Activated CD8-positive, alpha-beta memory T cell treated with anti-CD3 and anti-CD28 coated beads, Interleukin-2, amount 10 ng/mL, durations not matched to agents 7 days and 5 days (primary cell): Measurements from ENCODE around the gene METTL2A. TPM values are rescaled to one million over a fixed set of nuclear protein-coding genes. Genes with fewer than 3 reads are reported as not detected.
"Not testable (repeated sequence)": the region's sequence is repeated elsewhere in the genome, so short reads cannot be mapped to it uniquely, and the experiment has no call there.

Experiments used
- ATAC-seq: fragments of 150-1000 bp; cut with Tn5 transposase; one replicate; pipeline ENCODE4 v1.10.0; 2021; ENCODE audit warnings: moderate library complexity
- CTCF ChIA-PET: fragments of 350-600 bp; sonication (Branson Sonifier 250); formaldehyde crosslinking; loops from one replicate; lab custom pipeline; 2021; ENCODE audit warnings: antibody characterized with exemption; lab: Charles Lee
- DNase-seq: peaks from one replicate; pipeline ENCODE4 v3.0.0-alpha.2; 2020
- H3K27ac Mint-ChIP-seq: one replicate; pipeline ENCODE4 v1.8.0; 2021; ENCODE audit warnings: mild to moderate bottlenecking, mixed read lengths
- H3K27me3 Mint-ChIP-seq: one replicate; pipeline ENCODE4 v1.8.0; 2021; ENCODE audit warnings: mixed read lengths
- H3K36me3 Mint-ChIP-seq: one replicate; pipeline ENCODE4 v1.8.0; 2021; ENCODE audit warnings: mild to moderate bottlenecking, mixed read lengths
- H3K4me1 Mint-ChIP-seq: one replicate; pipeline ENCODE4 v1.8.0; 2021; ENCODE audit warnings: mixed read lengths
- H3K4me3 Mint-ChIP-seq: one replicate; pipeline ENCODE4 v1.8.0; 2021; ENCODE audit warnings: mild to moderate bottlenecking, moderate library complexity, mixed read lengths
- H3K9me3 Mint-ChIP-seq: one replicate; pipeline ENCODE4 v1.8.0; 2022; ENCODE audit warnings: low read depth, mixed read lengths
- total RNA-seq, 2 experiments: library from RNA; stranded (reverse); gene quantifications; one replicate each; pipeline ENCODE4 v1.2.3, GENCODE V29; 2021

The METTL2A gene
- total RNA-seq: 10 to 100 TPM; 19.4 to 28.3 TPM

- H3K9me3 Mint-ChIP-seq, H3K27me3 Mint-ChIP-seq, CTCF ChIA-PET, H3K36me3 Mint-ChIP-seq: not testable (repeated sequence)
- peak; percentile 95 for DNase-seq
- peaks cover 32% of the 10 kb centered on the region for H3K4me1 Mint-ChIP-seq
- peak; percentile 93 for ATAC-seq
- H3K27ac Mint-ChIP-seq: peak within 1 kb of the TSS; percentile 92
- H3K4me3 Mint-ChIP-seq: peak within 1 kb of the TSS; percentile 89
Measured at GRCh38 chr17:62423647-62424461, at the start of gene METTL2A. Gene METTL2A, plus strand, starts transcription at chr17:62423897. Its CDS starts 6 bp downstream, at chr17:62423903.

DNA sequence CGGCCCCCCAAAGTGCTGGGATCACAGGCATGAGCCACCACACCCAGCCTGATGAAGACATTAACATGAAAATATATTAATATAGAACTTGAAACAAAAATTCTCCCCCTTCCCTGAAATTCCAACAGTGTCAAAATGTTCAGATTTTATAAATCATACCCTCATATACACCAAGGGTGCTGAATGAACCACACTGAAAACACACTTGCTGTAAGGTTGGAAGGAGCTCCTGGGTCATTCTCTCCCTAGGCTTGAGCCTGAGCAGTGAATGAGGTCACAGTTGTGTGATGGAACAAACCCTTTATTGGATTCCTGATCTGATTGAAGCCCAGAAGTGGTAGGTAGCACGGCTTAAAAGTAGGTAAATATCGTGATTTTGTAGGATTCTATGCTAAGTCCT is 43.4 kb upstream of the METTL2A start, which contains the start of gene EFCAB3:
Gene EFCAB3 (plus strand): TSS at position 301 of the 400 bp plus-strand sequence. CDS start 2,427 bp downstream, outside the sequence.
- CTCF ChIA-PET: no interaction called here
- DNase-seq (no peak), ATAC-seq (no peak)
- Mint-ChIP-seq H3K4me1 (no peaks in the 10 kb centered on the region), H3K9me3 (no peaks in the 10 kb centered on the region), H3K36me3 (no peaks in the 10 kb centered on the region), H3K27me3 (peaks cover 39% of the 10 kb centered on the region), H3K27ac (no peak within 1 kb of the TSS), H3K4me3 (no peak within 1 kb of the TSS)

DNA sequence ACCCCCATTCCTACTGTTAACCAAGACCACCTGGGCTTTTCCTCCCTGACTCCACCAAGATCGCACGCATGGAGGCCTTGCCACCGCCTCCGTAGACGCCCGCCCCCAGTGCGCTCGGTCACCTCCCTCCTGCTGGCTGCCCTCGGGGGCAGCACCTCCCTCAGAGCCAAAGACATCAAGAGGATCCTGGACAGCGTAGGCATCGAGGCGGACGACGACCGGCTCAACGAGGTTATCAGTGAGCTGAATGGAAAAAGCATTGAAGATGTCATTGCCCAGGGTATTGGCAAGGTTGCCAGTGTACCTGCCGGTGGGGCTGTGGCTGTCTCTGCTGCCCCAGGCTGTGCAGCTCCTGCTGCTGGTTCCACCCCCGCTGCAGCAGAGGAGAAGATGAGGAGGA is 42.1 kb upstream of the METTL2A start:
- H3K4me1 Mint-ChIP-seq: no peaks in the 10 kb centered on the region
- no peaks in the 10 kb centered on the region for H3K9me3 Mint-ChIP-seq
- peaks cover 35% of the 10 kb centered on the region for H3K27me3 Mint-ChIP-seq
- ATAC-seq (no peak), DNase-seq (no peak)
- CTCF ChIA-PET: interaction anchor here (0.6 kb wide), 1 partner anchor 141 kb away, joined by 4 read pairs; no protein-coding TSS in a partner anchor
- no peak overlapping the region for H3K4me3 Mint-ChIP-seq
- no peaks in the 10 kb centered on the region for H3K36me3 Mint-ChIP-seq
- H3K27ac Mint-ChIP-seq: no peak overlapping the region

DNA sequence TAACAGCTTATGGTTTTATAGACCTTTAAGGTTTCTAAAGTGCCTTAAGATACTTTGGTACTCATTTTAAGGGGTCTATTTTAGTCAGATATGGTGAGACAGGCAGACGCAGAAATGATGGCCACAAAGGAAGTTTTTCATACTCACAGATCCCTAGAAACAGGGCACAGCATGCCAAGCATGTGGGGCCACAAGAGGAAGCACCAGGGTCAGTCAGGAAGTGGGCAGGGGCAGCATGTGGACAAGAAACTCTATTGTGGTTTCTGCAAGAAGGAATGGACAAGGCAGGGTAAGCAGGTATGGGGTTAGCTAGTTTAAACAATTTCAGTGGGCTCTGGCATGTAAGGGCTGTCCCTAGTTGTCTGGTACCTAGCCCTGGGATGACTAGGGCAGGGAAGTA is 34.8 kb upstream of the METTL2A start:
- Mint-ChIP-seq H3K4me1 (no peaks in the 10 kb centered on the region), H3K36me3 (no peaks in the 10 kb centered on the region), H3K27ac (no peak overlapping the region), H3K9me3 (no peaks in the 10 kb centered on the region), H3K27me3 (peaks cover 37% of the 10 kb centered on the region), H3K4me3 (no peak overlapping the region)
- DNase-seq (no peak), ATAC-seq (no peak)
- CTCF ChIA-PET: no interaction called here

- DNase-seq: no peak
- CTCF ChIA-PET: no interaction called here
- Mint-ChIP-seq H3K9me3 (no peaks in the 10 kb centered on the region), H3K27ac (no peak overlapping the region), H3K4me1 (no peaks in the 10 kb centered on the region), H3K27me3 (peaks cover 22% of the 10 kb centered on the region), H3K4me3 (no peak overlapping the region), H3K36me3 (no peaks in the 10 kb centered on the region)
- no peak for ATAC-seq
Measured at GRCh38 chr17:62392908-62393307, 30.8 kb upstream of the METTL2A start.

- Mint-ChIP-seq H3K4me1 (no peaks in the 10 kb centered on the region), H3K27me3 (peaks cover 21% of the 10 kb centered on the region), H3K36me3 (no peaks in the 10 kb centered on the region), H3K4me3 (no peak overlapping the region), H3K27ac (no peak overlapping the region), H3K9me3 (no peaks in the 10 kb centered on the region)
- DNase-seq (no peak), ATAC-seq (no peak)
- CTCF ChIA-PET: no interaction called here
Measured at GRCh38 chr17:62398891-62399290, 24.8 kb upstream of the METTL2A start.

DNA sequence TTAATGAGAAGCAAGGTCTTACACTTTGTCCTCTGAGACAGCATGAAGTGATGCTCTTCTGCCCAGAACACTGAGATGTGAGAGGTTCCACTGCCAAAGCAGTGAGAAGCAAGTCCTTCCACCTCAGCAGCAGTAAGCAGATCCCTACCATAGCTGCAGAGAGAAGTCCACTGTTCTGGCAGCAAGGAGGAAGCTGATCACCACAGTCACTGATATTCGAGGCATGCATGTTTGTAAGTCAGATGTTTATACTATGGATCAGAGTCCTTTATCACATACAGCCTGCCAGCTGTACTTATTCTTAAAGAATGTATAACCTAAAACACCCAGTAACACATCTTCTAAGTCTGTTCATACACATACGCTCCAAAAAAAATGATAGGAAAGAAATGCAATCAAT is 18.2 kb upstream of the METTL2A start:
- H3K4me1 Mint-ChIP-seq: no peaks in the 10 kb centered on the region
- H3K27ac Mint-ChIP-seq: no peak overlapping the region
- H3K9me3 Mint-ChIP-seq: no peaks in the 10 kb centered on the region
- no peak overlapping the region for H3K4me3 Mint-ChIP-seq
- no peaks in the 10 kb centered on the region for H3K36me3 Mint-ChIP-seq
- peaks cover 28% of the 10 kb centered on the region for H3K27me3 Mint-ChIP-seq
- ATAC-seq (no peak), DNase-seq (no peak)
- CTCF ChIA-PET: no interaction called here

GRCh38 chr17:62413090-62413489 is 10.6 kb upstream of the METTL2A start:
- CTCF ChIA-PET, DNase-seq, H3K36me3 Mint-ChIP-seq, H3K4me1 Mint-ChIP-seq, H3K4me3 Mint-ChIP-seq, H3K9me3 Mint-ChIP-seq, ATAC-seq, H3K27ac Mint-ChIP-seq: not testable (repeated sequence)
- H3K27me3 Mint-ChIP-seq: peaks cover 30% of the 10 kb centered on the region

- DNase-seq, H3K27me3 Mint-ChIP-seq, H3K9me3 Mint-ChIP-seq: not testable (repeated sequence)
Measured at GRCh38 chr17:62426214-62426613, 2.5 kb downstream of the METTL2A start.

GRCh38 chr17:62435251-62435650 is 11.6 kb downstream of the METTL2A start:
- ATAC-seq, H3K4me3 Mint-ChIP-seq, CTCF ChIA-PET, H3K27ac Mint-ChIP-seq, H3K9me3 Mint-ChIP-seq, H3K27me3 Mint-ChIP-seq, DNase-seq, H3K4me1 Mint-ChIP-seq: not testable (repeated sequence)
- H3K36me3 Mint-ChIP-seq: peaks cover 13% of the 10 kb centered on the region

More at GRCh38 chr17:62426214-62426613, 2.5 kb downstream of the METTL2A start:
- H3K27ac Mint-ChIP-seq, ATAC-seq, CTCF ChIA-PET, H3K4me3 Mint-ChIP-seq: not testable (repeated sequence)
- Mint-ChIP-seq H3K36me3 (peaks cover 11% of the 10 kb centered on the region), H3K4me1 (peaks cover 32% of the 10 kb centered on the region)

GRCh38 chr17:62441181-62441580 is 17.5 kb downstream of the METTL2A start:
- H3K27me3 Mint-ChIP-seq, CTCF ChIA-PET, ATAC-seq, H3K27ac Mint-ChIP-seq, H3K4me3 Mint-ChIP-seq, DNase-seq, H3K9me3 Mint-ChIP-seq, H3K4me1 Mint-ChIP-seq: not testable (repeated sequence)
- peaks cover 16% of the 10 kb centered on the region for H3K36me3 Mint-ChIP-seq

- no peak for ATAC-seq
Measured at GRCh38 chr17:62444063-62444462, 20.4 kb downstream of the METTL2A start.

GRCh38 chr17:62445791-62446190 is 22.1 kb downstream of the METTL2A start:
- H3K9me3 Mint-ChIP-seq, H3K27me3 Mint-ChIP-seq, ATAC-seq, CTCF ChIA-PET, H3K4me3 Mint-ChIP-seq, H3K27ac Mint-ChIP-seq, H3K4me1 Mint-ChIP-seq, DNase-seq: not testable (repeated sequence)
- H3K36me3 Mint-ChIP-seq: peaks cover 19% of the 10 kb centered on the region

More at GRCh38 chr17:62444063-62444462, 20.4 kb downstream of the METTL2A start:
- CTCF ChIA-PET: no interaction called here
- Mint-ChIP-seq H3K9me3 (no peaks in the 10 kb centered on the region), H3K27me3 (no peaks in the 10 kb centered on the region), H3K27ac (no peak overlapping the region), H3K4me1 (no peaks in the 10 kb centered on the region), H3K4me3 (no peak overlapping the region), H3K36me3 (peaks cover 21% of the 10 kb centered on the region)
- no peak for DNase-seq

DNA sequence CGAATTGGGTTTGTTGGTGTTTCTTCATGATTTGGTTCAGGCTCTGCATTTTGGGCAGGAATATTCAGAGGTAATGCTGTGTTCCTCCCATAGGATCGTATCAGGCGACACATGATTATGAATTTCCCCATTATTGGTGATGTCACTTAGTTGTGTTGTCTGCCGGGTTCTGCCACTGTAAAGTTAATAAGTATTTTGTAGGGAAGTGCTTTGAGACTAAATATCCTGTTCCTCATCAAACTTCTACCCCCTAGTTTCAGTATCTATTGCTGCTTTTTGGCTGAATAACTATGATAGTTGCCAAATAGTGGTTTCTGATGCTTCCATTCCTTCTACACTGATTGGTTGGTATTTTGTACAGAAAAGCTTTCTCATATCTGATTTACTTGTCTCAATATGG is 28.5 kb downstream of the METTL2A start:
- CTCF ChIA-PET, DNase-seq, H3K9me3 Mint-ChIP-seq, H3K27me3 Mint-ChIP-seq, H3K36me3 Mint-ChIP-seq, H3K4me3 Mint-ChIP-seq, ATAC-seq, H3K27ac Mint-ChIP-seq: not testable (repeated sequence)
- H3K4me1 Mint-ChIP-seq: peaks cover 11% of the 10 kb centered on the region
